ENCODE data around the gene ZNF750.

- TF ChIP-seq, protein P1, sequence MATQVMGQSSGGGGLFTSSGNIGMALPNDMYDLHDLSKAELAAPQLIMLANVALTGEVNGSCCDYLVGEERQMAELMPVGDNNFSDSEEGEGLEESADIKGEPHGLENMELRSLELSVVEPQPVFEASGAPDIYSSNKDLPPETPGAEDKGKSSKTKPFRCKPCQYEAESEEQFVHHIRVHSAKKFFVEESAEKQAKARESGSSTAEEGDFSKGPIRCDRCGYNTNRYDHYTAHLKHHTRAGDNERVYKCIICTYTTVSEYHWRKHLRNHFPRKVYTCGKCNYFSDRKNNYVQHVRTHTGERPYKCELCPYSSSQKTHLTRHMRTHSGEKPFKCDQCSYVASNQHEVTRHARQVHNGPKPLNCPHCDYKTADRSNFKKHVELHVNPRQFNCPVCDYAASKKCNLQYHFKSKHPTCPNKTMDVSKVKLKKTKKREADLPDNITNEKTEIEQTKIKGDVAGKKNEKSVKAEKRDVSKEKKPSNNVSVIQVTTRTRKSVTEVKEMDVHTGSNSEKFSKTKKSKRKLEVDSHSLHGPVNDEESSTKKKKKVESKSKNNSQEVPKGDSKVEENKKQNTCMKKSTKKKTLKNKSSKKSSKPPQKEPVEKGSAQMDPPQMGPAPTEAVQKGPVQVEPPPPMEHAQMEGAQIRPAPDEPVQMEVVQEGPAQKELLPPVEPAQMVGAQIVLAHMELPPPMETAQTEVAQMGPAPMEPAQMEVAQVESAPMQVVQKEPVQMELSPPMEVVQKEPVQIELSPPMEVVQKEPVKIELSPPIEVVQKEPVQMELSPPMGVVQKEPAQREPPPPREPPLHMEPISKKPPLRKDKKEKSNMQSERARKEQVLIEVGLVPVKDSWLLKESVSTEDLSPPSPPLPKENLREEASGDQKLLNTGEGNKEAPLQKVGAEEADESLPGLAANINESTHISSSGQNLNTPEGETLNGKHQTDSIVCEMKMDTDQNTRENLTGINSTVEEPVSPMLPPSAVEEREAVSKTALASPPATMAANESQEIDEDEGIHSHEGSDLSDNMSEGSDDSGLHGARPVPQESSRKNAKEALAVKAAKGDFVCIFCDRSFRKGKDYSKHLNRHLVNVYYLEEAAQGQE (IDR thresholded peaks at IDR 0.05; ENCODE audit: insufficient read depth in 1 of 2, low read depth in 2 of 2, low read length in 2 of 2): no peak
- no peak for TF ChIP-seq TAF1 (IDR thresholded peaks at IDR 0.05; ENCODE audit: borderline replicate concordance, insufficient read depth, low read length)
- no peak for TF ChIP-seq POLR2AphosphoS5 (IDR thresholded peaks at IDR 0.05; ENCODE audit: low read depth, low read length)
- TF ChIP-seq FOXP2 (optimal IDR thresholded peaks at IDR 0.05; ENCODE audit: borderline replicate concordance, extremely low read depth, extremely low read length, insufficient read depth): no peak
Measured at GRCh38 chr17:82795615-82796014, 44.2 kb downstream of the ZNF750 start.
